Activated T-cell treated with anti-CD3 and anti-CD28 coated beads, Interleukin-2, amount 50 U/mL, for 72 hours (primary cell): Measurements from ENCODE around the gene STYK1. TPM values are rescaled to one million over a fixed set of nuclear protein-coding genes. Genes with fewer than 3 reads are reported as not detected.
"Not testable (repeated sequence)": the region's sequence is repeated elsewhere in the genome, so short reads cannot be mapped to it uniquely, and the experiment has no call there.

Source experiments
- ATAC-seq, 2 donors: fragments of 150-1000 bp; cut with Tn5 transposase; replicated peaks in 1 of 2; 2 replicates each; pipeline ENCODE4 v1.10.0; 2021; ENCODE audit warnings: moderate library complexity in 2 of 2, mild to moderate bottlenecking in 1 of 2
- DNase-seq, 2 donors: peaks; one replicate each; pipeline ENCODE4 v3.0.0; 2021 to 2022; ENCODE audit warnings: mixed read lengths in 1 of 2
- H3K27ac Mint-ChIP-seq: one replicate; pipeline ENCODE4 v1.8.0; 2022; ENCODE audit warnings: mild to moderate bottlenecking, moderate library complexity, mixed read lengths
- H3K27me3 Mint-ChIP-seq: one replicate; pipeline ENCODE4 v1.8.0; 2022; ENCODE audit warnings: low read depth, mixed read lengths
- H3K36me3 Mint-ChIP-seq, 2 donors: one replicate each; pipeline ENCODE4 v1.8.0; 2022; ENCODE audit warnings: mixed read lengths in 2 of 2, mild to moderate bottlenecking in 1 of 2; ENCODE audit not compliant: insufficient read depth in 2 of 2
- H3K4me1 Mint-ChIP-seq: one replicate; pipeline ENCODE4 v1.8.0; 2022; ENCODE audit warnings: low read depth, mixed read lengths
- H3K4me3 Mint-ChIP-seq, 2 donors: one replicate each; pipeline ENCODE4 v1.8.0; 2022; ENCODE audit warnings: mild to moderate bottlenecking in 2 of 2, mixed read lengths in 2 of 2, moderate library complexity in 2 of 2
- H3K9me3 Mint-ChIP-seq, 2 donors: one replicate each; pipeline ENCODE4 v1.8.0; 2022; ENCODE audit warnings: mixed read lengths in 2 of 2
- total RNA-seq, 2 donors: library from RNA; stranded (reverse); gene quantifications; one replicate each; pipeline ENCODE4 v1.2.3, GENCODE V29; 2022

STYK1 gene
- total RNA-seq, 2 donors from 2014 or later: 1.6 to 1.8 TPM

DNA sequence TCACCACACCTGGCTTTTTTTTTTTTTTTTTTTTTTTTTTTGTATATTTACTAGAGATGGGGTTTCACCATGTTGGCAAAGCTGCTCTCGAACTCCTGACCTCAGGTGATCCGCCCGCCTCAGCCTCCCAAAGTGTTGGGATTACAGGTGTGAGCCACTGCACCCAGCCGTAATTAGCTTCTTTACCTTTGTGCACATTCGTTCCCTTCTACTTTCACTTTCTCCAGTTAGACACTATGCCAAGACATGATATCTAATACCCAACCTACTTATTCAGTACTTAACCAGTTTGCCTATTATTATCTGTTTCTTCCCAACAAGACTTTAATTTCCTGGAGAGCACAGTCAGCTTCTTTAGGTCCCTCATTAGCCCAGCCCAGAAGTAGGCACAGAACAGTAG lies 5.3 kb downstream of the STYK1 start:
- no peak for DNase-seq
- Mint-ChIP-seq H3K36me3 (peaks cover 0 to 2% of the 10 kb centered on the region in 2 donors), H3K4me3 (peak overlapping the region; percentile 73 to 84), H3K9me3 (peaks cover 0 to 2% of the 10 kb centered on the region in 2 donors), H3K27me3 (peaks cover 44% of the 10 kb centered on the region), H3K27ac (no peak overlapping the region), H3K4me1 (peaks cover 22% of the 10 kb centered on the region)
- ATAC-seq: no peak

DNA sequence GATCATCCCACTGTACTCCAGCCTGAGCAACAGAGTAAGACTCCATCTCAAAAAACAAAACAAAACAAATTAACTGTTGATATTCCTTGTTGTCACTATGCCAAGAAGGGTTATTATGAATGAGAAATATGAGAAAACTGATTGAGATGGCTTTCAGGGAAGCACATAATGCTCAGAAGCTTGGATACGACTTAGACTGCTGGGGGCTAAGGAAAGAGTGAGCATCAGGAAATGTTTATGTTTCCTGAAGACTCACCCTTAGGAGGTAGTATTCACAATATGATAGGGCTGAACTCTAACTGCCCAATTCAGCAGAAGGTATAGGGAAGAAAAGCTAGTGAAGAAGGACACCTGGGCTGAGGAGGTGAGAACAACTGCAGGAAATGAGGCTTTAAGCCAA lies 6.3 kb downstream of the STYK1 start:
- ATAC-seq (no peak), DNase-seq (no peak)
- peak overlapping the region in 1 of 2 donors; percentile 11 for H3K4me3 Mint-ChIP-seq
- H3K4me1 Mint-ChIP-seq: peaks cover 13% of the 10 kb centered on the region
- peaks cover 34% of the 10 kb centered on the region for H3K27me3 Mint-ChIP-seq
- no peak overlapping the region for H3K27ac Mint-ChIP-seq
- peaks cover 0 to 2% of the 10 kb centered on the region in 2 donors for H3K9me3 Mint-ChIP-seq
- peaks cover 0 to 2% of the 10 kb centered on the region in 2 donors for H3K36me3 Mint-ChIP-seq

- Mint-ChIP-seq H3K36me3 (no peaks in the 10 kb centered on the region), H3K27me3 (peaks cover 29% of the 10 kb centered on the region), H3K27ac (no peak overlapping the region), H3K9me3 (no peaks in the 10 kb centered on the region), H3K4me3 (no peak overlapping the region), H3K4me1 (peaks cover 8% of the 10 kb centered on the region)
- no peak for DNase-seq
- no peak for ATAC-seq
These were observed 9.4 kb downstream of the STYK1 start for GRCh38 chr12:10664499-10664898.

- no peak for ATAC-seq
- Mint-ChIP-seq H3K27ac (no peak overlapping the region), H3K4me1 (peaks cover 7% of the 10 kb centered on the region), H3K36me3 (no peaks in the 10 kb centered on the region), H3K9me3 (no peaks in the 10 kb centered on the region), H3K27me3 (peaks cover 22% of the 10 kb centered on the region), H3K4me3 (no peak overlapping the region)
- no peak for DNase-seq
These were observed 10.0 kb downstream of the STYK1 start for GRCh38 chr12:10663869-10664268.

DNA sequence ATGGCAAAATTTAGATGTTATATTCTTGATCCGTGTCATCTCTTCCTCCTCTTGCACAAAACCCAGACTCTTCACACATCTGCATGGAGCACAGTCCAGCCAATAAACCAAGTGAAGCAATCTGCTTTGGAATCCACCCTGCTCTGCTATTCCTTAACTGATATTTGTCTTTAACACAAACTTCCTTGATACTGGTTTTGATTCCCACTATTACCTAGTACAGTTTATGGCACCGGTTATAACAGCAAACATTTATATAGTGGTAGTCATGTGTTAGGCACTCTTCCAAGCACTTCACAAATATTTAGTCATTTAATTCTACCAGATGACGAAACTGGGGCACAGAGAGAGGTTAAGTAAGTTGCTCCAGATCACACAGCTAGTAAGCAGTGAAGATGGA lies 12.5 kb downstream of the STYK1 start:
- H3K27ac Mint-ChIP-seq: no peak overlapping the region
- H3K27me3 Mint-ChIP-seq: peaks cover 12% of the 10 kb centered on the region
- no peak for ATAC-seq
- no peaks in the 10 kb centered on the region for H3K4me1 Mint-ChIP-seq
- DNase-seq: no peak
- no peaks in the 10 kb centered on the region for H3K36me3 Mint-ChIP-seq
- H3K4me3 Mint-ChIP-seq: no peak overlapping the region
- no peaks in the 10 kb centered on the region for H3K9me3 Mint-ChIP-seq

- Mint-ChIP-seq H3K27ac (no peak overlapping the region), H3K36me3 (no peaks in the 10 kb centered on the region), H3K9me3 (no peaks in the 10 kb centered on the region), H3K4me1 (no peaks in the 10 kb centered on the region), H3K27me3 (no peaks in the 10 kb centered on the region), H3K4me3 (no peak overlapping the region)
- DNase-seq (no peak), ATAC-seq (no peak)
These were observed 19.8 kb downstream of the STYK1 start for GRCh38 chr12:10654003-10654402.

DNA sequence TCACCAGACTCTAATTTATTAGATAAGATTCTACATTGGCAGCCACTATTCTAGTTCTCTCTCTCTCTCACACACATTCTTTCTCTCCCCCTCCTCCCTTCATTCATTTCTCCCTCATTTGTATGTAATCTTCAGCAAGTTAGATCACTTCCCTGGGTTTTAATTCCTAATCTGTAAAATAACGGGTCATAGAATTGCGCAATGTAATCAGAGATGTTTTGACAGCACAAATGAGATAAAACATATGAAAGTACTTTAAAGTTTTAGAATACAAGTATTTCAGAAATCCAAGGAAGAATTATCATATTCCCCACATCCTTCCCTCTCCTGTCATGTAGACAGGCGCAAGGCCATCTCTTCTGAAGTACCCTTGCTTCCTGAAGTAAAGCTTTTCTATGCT lies 21.7 kb downstream of the STYK1 start:
- no peak overlapping the region for H3K27ac Mint-ChIP-seq
- H3K36me3 Mint-ChIP-seq: peaks cover 2 to 5% of the 10 kb centered on the region in 2 donors
- no peaks in the 10 kb centered on the region for H3K4me1 Mint-ChIP-seq
- peaks cover 4 to 5% of the 10 kb centered on the region in 2 donors for H3K9me3 Mint-ChIP-seq
- ATAC-seq (no peak), DNase-seq (no peak)
- H3K27me3 Mint-ChIP-seq: no peaks in the 10 kb centered on the region
- no peak overlapping the region for H3K4me3 Mint-ChIP-seq

GRCh38 chr12:10646576-10646975 lies 27.3 kb downstream of the STYK1 start:
- peaks cover 20% of the 10 kb centered on the region in 2 donors for H3K9me3 Mint-ChIP-seq
- H3K27ac Mint-ChIP-seq, DNase-seq, H3K4me1 Mint-ChIP-seq, ATAC-seq, H3K4me3 Mint-ChIP-seq: not testable (repeated sequence)
- H3K27me3 Mint-ChIP-seq: peaks cover 11% of the 10 kb centered on the region
- H3K36me3 Mint-ChIP-seq: peaks cover 19 to 26% of the 10 kb centered on the region in 2 donors

DNA sequence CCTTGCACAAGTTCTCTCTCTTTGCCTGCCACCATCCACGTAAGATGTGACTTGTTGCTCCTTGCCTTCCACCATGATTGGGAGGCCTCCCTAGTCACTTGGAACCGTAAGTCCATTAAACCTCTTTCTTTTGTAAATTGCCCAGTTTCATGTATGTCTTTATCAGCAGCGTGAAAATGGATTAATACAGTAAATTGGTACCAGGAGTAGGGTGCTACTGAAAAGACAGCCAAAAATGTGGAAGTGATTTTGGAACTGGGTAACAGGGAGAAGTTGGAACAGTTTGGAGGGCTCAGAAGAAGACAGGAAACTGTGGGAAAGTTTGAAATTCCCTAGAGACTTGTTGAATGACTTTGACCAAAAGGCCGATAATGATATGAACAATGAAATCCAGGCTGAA lies 27.9 kb downstream of the STYK1 start:
- no peak overlapping the region for H3K4me3 Mint-ChIP-seq
- no peak overlapping the region for H3K27ac Mint-ChIP-seq
- H3K36me3 Mint-ChIP-seq: peaks cover 19 to 26% of the 10 kb centered on the region in 2 donors
- no peak for ATAC-seq
- H3K4me1 Mint-ChIP-seq: no peaks in the 10 kb centered on the region
- peaks cover 11% of the 10 kb centered on the region for H3K27me3 Mint-ChIP-seq
- H3K9me3 Mint-ChIP-seq: peaks cover 20% of the 10 kb centered on the region in 2 donors
- DNase-seq: no peak

DNA sequence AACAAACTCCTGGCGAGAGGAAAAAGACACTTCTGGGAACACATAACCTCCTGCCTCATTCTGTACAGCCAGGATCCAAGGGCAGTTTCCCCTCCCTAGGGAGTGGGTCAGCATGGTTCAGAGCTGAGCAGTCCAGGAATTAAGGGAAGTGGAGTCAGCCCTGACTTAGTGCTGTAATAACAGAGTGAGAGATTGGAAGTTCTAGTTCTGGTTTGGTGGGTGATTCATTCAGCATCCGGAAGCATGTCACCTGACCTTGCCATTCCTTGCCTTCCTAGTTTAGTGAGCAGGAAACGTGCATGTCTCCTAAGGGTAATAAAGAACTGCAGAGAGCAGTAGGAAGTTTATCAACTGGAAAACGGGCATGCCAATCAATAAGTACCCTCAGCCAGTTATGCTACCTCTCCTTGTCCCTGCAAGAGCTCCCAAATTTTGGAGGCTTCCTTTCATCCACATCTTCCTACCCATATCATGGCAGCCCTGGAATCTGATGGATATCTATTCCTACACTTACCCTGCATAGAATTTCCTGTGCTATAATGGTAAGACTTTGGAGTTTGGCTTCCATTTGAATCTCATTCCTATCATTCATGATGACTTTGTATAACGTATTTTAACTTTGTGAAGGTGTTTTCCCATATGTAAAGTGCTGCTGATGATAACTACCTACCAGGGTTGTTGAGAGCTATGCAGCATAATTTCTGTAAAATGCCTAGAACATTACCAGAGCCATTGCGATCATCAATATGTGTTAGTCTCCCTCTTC lies 31.9 kb downstream of the STYK1 start:
- ATAC-seq (no peak), DNase-seq (no peak)
- Mint-ChIP-seq H3K4me3 (no peak overlapping the region), H3K9me3 (peaks cover 14 to 16% of the 10 kb centered on the region in 2 donors), H3K36me3 (peaks cover 16 to 21% of the 10 kb centered on the region in 2 donors), H3K27ac (no peak overlapping the region), H3K4me1 (no peaks in the 10 kb centered on the region), H3K27me3 (peaks cover 16% of the 10 kb centered on the region)

DNA sequence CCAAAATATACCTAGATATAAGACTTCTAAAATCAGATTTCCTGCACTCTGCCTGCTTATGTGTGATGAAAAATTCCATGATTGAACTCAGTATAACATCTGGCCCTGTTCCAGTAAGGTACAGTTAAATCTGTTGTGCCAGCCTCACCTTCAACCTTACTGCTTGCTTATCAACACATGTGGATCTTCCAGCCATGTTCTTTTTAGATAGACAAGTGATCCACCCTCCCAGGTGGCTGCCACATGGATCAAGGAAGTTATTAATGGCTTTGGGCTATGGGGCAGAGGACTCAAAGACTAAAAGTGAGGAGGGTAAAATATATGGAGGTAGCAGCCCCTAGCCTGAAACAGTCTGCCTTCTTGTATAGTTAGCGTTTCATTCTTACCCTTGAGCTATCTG lies 35.1 kb downstream of the STYK1 start:
- no peaks in the 10 kb centered on the region for H3K36me3 Mint-ChIP-seq
- no peaks in the 10 kb centered on the region for H3K9me3 Mint-ChIP-seq
- no peaks in the 10 kb centered on the region for H3K4me1 Mint-ChIP-seq
- H3K4me3 Mint-ChIP-seq: no peak overlapping the region
- H3K27me3 Mint-ChIP-seq: peaks cover 32% of the 10 kb centered on the region
- ATAC-seq (no peak), DNase-seq (no peak)
- H3K27ac Mint-ChIP-seq: no peak overlapping the region

- DNase-seq: no peak
- H3K4me3 Mint-ChIP-seq: no peak overlapping the region
- H3K9me3 Mint-ChIP-seq: no peaks in the 10 kb centered on the region
- H3K27ac Mint-ChIP-seq: no peak overlapping the region
- no peak for ATAC-seq
- H3K27me3 Mint-ChIP-seq: peaks cover 23% of the 10 kb centered on the region
- no peaks in the 10 kb centered on the region for H3K36me3 Mint-ChIP-seq
- no peaks in the 10 kb centered on the region for H3K4me1 Mint-ChIP-seq
These were observed 37.2 kb downstream of the STYK1 start for GRCh38 chr12:10636611-10637010.

GRCh38 chr12:10636124-10636523 lies 37.7 kb downstream of the STYK1 start:
- Mint-ChIP-seq H3K27ac (no peak overlapping the region), H3K36me3 (no peaks in the 10 kb centered on the region), H3K27me3 (peaks cover 23% of the 10 kb centered on the region), H3K4me3 (no peak overlapping the region), H3K9me3 (no peaks in the 10 kb centered on the region), H3K4me1 (no peaks in the 10 kb centered on the region)
- no peak for ATAC-seq
- no peak for DNase-seq

- H3K36me3 Mint-ChIP-seq: no peaks in the 10 kb centered on the region
- no peak overlapping the region for H3K27ac Mint-ChIP-seq
- no peak overlapping the region for H3K4me3 Mint-ChIP-seq
- H3K27me3 Mint-ChIP-seq: peaks cover 23% of the 10 kb centered on the region
- ATAC-seq (no peak), DNase-seq (no peak)
- H3K9me3 Mint-ChIP-seq: no peaks in the 10 kb centered on the region
- H3K4me1 Mint-ChIP-seq: no peaks in the 10 kb centered on the region
These were observed 38.5 kb downstream of the STYK1 start for GRCh38 chr12:10635306-10635705.
